H1 (cell line): ENCODE measurements around the gene RYR3. TPM values are rescaled to one million over a fixed set of nuclear protein-coding genes. Genes with fewer than 3 reads are reported as not detected.

Experiments
- BRCA1 ChIP-seq: IDR thresholded peaks from 2 replicates; pipeline ENCODE4 v1.6.1; 2012; ENCODE audit warnings: low read depth, low read length, improper control_type of control experiment
- SP2 ChIP-seq: IDR thresholded peaks from 2 replicates; pipeline ENCODE4 v1.6.1; 2012; ENCODE audit warnings: mild to moderate bottlenecking, low read length, inconsistent platforms
- polyA plus RNA-seq, 7 experiments: library from polyadenylated mRNA; depleted of rRNA in 3 of 7; stranded (reverse) in 5 of 7; unstranded in 2 of 7; fragments of >200 nt in 5 of 7; fragments of 200-250 nt in 2 of 7; gene quantifications; 1 replicate in 5 of 7; 2 replicates in 1 of 7; 4 replicates in 1 of 7; pipeline versions ENCODE4 v1.2.1 to v1.2.3, GENCODE V29; 2011 to 2013; ENCODE audit warnings: missing spikeins in 2 of 7, mixed read lengths in 2 of 7
- total RNA-seq: library from RNA; stranded (reverse); fragmentation: NEBNext Ultra II Directional; extraction: Animal tissue kit (Norgen Biotek cat#: 25700); gene quantifications from 2 replicates; pipeline ENCODE4 v1.2.1, GENCODE V29; 2021

The RYR3 gene
- total and polyA plus RNA-seq, 2 of the 8 experiments (the other 6 are each of a cell fraction or from before 2014, with no cell fraction given): 0.33 to 3.4 TPM

- TF ChIP-seq SP2 (no peak), BRCA1 (no peak)
Observed at GRCh38 chr15:33343275-33343674, 32.5 kb downstream of the RYR3 start (continued).
